NCI-H146 treated with DMSO at 0.1 percent for 48 hours (cell line): ENCODE results near the gene SERPINE3.

Experiments
- DNase-seq: peaks from one replicate; lab custom pipeline; 2025; ENCODE audit not compliant: unreplicated experiment; lab: John Stamatoyannopoulos, UW

SERPINE3 gene

GRCh38 chr13:51360489-51360888, 21.0 kb downstream of the SERPINE3 start:
- DNase-seq: no peak

GRCh38 chr13:51361106-51361505, 21.6 kb downstream of the SERPINE3 start:
- DNase-seq: no peak

GRCh38 chr13:51363625-51364024, 24.1 kb downstream of the SERPINE3 start:
- no peak for DNase-seq

GRCh38 chr13:51364404-51365008, 25.0 kb downstream of the SERPINE3 start:
- no peak for DNase-seq

DNA sequence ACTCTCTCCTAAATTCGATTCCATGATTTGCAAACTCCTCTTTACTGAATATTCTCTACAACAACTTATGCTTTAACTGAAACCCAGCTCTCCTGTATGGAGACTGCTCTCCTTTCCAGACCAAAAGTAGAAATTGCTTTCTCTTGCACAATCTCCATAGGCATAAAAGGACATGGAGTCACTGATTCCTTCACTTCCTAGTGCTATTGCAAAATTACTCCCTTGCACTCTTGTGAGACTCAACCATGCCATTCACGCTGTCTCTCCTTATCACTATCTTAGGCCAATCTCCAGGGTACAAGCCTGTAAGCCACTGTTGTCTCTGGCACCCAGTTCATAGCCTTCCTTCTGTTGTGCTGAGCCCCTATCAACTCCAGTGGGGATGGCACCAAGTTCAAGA, 30.6 kb downstream of the SERPINE3 start:
- DNase-seq: no peak

DNA sequence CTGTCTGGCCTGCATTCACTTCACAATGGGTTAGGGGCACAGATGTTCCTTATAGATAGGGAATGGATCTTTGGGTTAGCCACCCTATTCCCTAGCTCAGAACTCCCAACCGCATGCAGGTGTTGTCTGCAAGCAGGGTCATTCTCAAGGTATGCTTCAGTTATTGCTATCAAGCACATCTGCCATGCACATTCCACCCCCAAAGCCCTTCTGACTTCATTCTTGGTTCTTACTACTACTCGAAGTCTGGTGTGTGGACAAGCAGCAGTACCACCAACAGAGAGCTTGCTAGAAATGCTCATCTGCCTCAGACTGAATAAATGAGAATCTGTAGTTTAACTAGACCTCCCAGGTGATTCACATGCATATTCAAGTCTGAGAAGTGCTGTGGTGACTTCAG, 31.3 kb downstream of the SERPINE3 start:
- no peak for DNase-seq

DNA sequence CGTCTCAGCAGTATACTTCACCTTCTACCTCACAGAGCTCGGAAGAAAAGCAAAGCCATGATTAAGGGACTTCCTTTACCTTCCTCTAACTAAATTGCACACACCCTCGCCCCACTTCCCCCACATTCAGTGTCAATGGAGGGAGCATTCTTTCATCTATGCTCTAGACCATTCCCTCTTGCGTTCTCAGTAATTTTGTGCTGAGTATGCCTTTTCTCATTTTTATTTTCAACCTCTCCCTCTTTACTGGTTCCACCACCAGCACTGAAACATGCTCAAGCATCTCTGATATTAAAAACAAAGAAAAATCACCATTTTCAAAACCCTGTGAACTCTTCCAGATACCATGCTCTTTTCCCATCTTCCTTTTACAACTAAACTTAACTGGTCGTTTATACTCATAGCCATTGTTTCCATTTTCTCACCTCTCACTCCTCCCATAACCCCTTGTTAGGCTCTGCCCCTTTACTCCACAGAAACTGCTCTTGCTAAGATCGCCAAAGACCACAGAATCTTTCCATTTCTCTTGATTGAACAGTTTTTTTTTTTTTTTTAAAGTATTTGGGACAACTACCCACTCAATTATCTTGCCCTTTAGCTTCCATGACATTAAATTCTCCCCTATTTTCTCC, 32.4 kb downstream of the SERPINE3 start:
- no peak for DNase-seq

GRCh38 chr13:51373451-51373850, 34.0 kb downstream of the SERPINE3 start:
- no peak for DNase-seq

DNA sequence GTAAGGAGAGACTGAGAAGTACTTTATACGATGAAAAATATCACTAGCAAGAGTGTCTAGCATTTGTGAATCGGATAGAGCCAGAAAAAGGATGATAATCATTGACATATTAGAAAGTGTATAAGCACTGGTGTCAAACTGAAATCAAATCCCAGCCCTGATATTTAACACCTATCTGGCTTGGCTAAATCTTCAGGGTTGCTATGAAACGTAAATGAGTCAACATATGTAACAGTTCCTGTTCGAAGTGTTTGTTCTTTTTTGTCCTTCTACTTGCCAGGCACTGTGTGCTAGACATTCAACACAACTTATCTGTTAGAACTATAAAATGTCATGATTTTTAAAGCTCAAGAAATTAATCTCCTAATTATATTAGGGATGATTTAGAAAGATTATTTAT, 40.8 kb downstream of the SERPINE3 start:
- peak; percentile 20 for DNase-seq

- no peak for DNase-seq
Measured at GRCh38 chr13:51385114-51385513, 45.6 kb downstream of the SERPINE3 start.

- no peak for DNase-seq
Measured at GRCh38 chr13:51394724-51395123, 55.2 kb downstream of the SERPINE3 start.

DNA sequence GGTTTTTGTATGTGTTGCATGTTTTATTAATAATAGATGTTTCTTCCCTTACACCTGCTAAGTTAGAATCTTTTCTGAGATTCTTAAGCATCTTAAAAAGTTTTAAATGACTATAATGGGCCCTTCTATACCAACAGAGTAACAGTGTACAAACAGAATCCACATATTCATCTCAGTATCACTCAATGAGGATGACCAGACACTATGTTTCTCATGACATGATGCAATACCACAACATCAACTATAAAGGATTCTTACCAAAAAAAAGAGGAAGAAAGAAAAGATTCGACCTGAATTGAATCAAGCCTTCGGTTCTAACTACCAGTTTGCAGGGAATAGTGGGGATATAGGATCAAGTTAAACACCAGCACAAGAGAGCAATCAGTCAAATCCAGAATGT, 56.9 kb downstream of the SERPINE3 start:
- DNase-seq: no peak

GRCh38 chr13:51397262-51397941, 57.9 kb downstream of the SERPINE3 start:
- no peak for DNase-seq

- no peak for DNase-seq
Measured at GRCh38 chr13:51405176-51405575, 65.7 kb downstream of the SERPINE3 start.

DNA sequence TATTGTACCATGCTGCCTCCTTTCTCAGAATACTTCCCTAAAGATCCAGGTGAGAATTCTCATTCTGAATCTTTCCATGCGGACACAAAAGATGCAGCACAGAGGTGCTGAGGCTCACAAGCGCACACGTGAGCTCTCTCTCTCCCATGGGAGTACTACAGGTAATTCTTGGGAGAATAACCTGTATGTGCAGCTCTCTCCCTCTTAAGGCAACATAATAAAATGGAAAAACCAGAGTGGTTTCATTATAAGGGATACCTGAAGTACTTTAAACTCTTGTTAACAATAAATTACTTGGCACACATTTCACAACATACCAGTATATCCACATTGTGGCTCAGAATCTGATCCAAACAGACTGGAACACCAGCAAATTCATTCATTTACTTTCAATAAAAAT, 72.9 kb downstream of the SERPINE3 start:
- no peak for DNase-seq
